H4 (cell line): Measurements from ENCODE around the gene PAX6. TPM values are rescaled to one million over a fixed set of nuclear protein-coding genes. Genes with fewer than 3 reads are reported as not detected.

Experiments used
- DNase-seq: peaks from one replicate; pipeline ENCODE4 v3.0.0-alpha.2; 2015; ENCODE audit warnings: low spot score
- total RNA-seq: library from RNA; depleted of rRNA; stranded (reverse); fragments of >200 nt; shearing (Covaris generic); gene quantifications from 2 replicates; pipeline ENCODE4 v1.2.3, GENCODE V29; 2014

The PAX6 gene
- total RNA-seq, 1 experiment from 2014 or later: 0.21 TPM

DNA sequence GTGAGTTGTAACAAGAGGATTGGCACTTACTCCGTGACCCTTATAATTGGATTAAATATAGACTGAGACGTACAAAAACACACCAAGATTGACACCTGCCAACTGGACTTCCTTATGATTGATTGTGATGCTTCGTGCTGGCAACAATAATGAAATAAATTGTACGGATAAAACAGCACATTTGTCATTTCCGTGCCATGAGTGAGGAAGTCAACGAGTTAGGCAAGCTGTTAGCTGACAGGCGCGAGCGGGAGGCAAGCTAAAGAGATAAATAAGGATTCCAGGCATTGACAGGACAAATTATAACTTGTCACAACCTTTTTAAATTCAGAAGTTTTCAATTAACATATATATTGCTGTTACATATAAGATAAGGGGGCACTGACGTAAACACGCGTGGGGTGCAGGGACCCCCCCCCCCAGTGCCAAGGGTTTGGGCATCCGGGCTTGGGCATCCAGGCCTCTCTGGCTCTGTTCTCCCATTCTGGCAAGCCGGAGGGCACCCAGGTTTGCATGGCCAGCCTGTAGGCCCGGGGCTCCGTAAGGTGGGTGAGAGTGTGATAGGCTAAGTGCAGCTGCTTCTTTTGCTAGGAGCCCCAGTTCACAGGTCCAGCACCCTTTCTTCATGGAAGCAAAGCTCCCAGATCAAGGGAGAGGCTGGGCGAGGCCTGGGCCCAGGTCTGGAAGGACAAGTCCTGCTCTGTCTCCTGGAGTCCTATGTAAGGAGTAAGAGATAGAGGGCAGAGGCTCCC is 11.2 kb upstream of the PAX6 start:
- DNase-seq: no peak

DNA sequence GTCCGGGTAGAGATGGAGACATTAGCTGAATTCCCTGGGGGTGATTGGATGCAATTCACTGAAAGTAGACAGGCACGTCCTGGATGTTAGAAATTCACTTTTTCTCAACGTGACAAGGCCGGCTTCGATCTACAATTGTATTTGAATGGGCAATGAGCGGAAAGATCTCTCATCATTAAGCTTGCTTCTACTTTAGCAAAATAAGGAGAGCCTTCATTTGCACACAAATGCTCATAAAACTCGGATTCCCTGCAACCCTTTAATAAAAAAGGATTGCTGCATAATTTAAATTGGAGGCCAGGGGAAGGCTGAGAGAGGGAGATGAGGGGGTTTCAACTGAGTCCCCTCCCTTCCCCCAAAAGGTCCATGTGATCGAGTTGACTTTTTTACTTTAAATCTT is 10.6 kb upstream of the PAX6 start:
- DNase-seq: no peak

DNA sequence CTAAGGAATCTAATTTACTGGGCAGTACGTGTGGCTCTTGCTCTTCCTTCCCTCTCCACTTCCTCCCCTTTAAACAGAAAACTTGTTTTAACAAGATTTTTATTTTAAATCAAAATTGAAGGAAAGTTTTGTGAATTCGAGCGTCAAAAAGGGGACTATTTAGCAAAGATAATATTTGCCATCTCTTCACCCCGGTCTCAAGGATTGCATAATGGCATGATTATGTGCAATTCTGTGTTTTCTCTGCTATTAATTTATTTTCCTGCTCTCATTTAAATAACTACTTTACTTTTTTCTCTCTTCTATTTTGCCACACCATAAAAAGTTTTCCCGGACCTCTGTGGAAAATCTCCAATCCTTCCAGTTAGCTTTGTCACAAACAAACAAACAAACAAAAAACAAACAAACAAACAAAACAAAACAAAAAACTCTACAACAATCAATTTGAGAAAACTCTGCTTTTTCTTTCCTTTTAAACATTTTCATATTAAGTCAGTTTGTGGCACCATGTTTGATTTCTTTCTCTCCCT is 10.2 kb upstream of the PAX6 start:
- DNase-seq: no peak

DNA sequence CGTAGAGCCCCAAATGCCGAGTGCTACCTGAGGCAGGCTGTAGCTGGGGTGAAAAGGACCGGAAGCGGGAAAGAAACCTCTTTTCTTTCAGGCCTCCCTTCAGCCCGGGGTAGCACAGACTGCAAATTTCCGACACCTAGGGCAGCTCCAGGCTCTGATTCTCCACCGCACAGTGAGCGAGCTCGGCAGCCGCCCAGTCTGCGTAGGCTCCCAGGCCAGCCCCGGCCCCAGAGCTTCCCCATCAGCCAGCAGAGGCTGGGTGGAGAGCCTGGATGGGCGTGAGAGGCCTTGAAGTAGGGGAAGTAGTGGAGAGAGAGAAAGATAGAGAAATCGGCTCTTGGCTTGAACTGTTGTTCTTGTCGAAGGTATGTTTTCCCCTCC is 9.3 kb upstream of the PAX6 start:
- DNase-seq: no peak

DNA sequence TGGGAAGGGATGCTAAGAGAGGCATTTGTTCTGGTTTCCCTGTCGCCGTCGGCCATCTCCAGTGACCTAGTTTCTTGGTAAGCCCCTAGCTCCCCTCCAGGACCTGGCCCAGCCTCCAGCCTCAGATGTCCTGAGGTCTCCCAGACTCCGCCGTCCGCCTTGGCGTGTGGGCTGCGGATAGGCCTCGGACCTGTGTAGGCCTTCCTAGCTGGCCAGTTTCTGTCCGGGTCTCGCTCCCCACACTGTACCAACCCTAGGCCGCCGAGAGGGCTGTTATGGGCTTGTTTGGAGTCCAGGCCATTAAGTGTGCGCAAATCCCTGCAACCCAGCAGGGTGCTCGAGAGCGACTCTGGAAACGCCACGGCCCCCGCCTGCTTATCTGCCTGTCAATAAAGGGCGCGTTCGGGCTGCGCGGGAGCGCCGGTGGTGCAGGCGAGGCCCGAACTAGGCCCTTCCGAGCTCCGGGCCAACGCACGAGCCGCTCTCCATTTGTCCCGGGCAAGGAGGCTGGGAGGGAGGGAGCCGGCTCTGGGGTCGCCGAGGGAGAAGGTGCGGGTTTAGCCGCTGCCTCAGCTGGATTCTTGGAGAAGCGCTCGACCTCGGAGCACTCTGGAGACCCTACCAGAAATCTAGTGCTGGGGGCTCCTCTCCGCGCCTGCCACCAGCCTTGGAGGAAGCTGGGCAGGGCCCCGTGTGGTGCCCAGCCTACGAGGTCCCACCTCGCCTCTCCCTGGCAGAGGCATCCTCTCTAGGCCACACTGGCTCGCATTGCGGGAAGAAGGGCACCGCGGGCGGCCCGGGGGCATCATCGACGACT is 8.7 kb upstream of the PAX6 start:
- DNase-seq: no peak

DNA sequence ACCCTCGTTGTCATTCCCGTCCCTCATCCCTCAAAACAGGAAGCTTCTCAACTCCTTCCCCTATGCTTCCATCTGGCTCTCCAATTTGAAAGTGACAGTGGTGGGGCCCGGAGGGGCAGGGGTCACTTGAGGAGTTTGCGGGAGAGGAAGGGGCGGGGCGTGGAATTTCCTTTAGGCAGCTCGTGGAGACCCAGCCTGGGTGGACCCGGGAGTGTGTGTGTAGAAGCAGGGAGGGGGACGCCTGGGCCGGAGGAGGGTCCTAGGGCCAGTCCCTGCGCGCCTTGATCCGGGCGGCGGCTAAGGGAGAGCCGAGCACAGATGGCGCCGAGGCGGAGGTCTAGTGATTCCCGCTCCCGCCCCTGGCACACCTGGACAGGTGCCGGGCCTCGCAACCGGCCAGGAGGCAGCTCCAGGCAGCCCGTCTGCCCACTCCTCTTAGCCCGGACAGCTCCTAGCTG is 7.8 kb upstream of the PAX6 start:
- DNase-seq: no peak

DNA sequence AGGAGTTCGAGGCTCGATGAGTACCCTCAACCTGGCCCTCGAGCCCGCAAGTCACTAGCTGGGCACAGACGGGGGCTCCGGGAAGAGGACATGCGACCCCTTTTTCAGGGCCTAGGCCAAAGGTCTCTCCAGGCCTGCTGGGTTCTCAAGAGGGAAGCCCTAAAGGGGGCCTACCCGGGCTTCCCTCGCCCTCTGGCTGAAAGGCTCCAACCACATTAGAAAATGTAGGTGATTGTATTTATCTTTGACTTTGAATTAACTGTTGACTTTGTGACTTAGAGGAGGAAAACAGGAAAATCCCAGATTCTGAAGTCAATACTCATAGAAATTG is 7.3 kb upstream of the PAX6 start:
- DNase-seq: no peak

DNA sequence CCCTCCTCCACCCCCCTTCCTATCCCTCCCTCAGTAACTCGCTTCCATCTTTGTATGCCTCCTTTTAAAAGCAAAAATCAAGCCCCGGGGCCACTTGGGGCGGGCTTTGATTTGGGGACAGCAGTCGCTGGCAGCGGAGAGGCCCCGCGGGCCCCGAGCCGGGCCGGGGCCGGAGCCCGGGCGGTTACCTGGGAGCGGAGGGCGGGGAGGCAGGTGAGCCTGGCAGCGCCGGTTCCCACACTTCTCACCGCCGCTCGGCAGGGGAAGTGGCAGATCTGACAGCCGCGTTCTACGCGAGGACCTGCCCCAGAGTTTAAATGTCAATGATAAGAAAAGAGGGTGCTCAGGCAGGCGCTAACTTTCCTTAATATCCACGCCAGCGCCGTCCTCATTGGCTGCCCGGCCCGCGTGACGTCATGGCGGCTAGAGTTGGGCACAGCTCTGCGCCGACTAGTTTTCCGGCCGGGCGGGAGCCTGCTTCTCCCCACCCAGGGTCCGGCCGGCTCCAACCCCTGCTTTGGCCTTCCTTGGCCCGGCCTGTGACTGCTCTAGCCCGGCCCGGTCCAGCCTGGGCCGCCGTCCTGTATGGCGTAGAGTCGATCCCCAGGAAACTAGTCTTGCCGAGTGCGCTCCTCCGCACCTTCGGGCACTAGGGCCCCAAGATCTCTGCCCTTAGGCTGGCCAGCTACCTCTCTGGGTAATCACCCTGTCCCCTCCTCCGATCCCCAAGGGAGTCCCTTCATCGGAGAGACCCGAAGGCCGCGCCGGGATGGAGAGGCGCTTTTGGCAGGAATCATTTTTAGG is 6.7 kb upstream of the PAX6 start:
- no peak for DNase-seq

DNA sequence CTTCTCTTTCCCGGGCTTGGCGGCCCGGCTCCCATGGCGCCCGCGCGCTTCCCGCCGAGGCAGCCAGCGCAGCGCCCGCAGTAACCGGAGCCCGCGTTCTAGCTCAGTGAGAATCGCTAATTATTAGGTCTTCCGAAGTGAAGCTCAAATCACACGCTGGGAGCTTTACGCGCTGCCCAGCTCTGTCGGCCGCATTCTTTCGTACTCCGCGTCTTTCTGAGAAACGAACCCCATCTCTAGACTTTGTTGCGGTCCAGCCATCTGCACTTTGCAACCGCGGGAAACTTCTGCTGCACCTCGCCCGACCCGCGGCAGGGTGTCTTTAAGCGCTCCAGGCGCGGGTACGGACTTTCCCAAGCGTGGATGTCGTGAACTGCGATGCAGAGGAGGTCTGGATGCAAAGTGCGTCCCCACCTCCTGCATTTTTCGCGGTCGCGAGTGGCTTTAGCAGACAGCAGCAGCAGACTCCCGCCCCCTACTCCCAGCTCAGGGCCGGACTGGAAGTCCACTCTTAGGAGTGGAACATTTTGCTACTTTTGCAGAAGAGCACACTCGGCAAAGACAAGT is 6.0 kb upstream of the PAX6 start:
- no peak for DNase-seq

DNA sequence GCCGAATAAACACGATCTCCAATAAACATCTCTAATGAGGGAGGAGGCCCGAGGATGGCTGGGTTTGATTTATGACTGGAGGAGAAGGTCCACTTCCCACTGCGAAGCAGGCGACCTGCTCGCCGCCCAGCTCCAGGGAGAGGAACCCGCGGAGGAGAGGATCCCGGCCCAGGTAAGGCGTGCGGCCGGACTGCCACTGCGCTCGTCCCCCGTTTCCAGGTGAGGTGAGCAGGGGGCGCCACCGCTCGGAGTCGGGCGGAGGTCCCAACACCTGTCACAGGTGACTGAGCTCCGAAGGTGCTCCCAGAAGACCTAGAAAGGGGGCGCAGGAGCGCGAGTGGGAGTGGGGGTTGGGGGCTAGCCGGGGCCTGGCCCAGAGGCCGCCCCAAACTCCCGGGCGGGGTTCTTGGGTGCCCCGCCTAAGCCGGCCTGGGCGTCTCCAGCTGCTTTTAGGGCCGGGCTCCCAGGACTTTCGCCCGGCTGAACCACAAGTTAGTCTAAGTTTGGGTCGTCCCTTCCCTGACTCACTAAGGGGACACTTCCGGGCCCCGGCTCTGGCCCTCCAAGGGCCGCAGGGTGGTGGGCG is 5.4 kb upstream of the PAX6 start:
- DNase-seq: no peak

DNA sequence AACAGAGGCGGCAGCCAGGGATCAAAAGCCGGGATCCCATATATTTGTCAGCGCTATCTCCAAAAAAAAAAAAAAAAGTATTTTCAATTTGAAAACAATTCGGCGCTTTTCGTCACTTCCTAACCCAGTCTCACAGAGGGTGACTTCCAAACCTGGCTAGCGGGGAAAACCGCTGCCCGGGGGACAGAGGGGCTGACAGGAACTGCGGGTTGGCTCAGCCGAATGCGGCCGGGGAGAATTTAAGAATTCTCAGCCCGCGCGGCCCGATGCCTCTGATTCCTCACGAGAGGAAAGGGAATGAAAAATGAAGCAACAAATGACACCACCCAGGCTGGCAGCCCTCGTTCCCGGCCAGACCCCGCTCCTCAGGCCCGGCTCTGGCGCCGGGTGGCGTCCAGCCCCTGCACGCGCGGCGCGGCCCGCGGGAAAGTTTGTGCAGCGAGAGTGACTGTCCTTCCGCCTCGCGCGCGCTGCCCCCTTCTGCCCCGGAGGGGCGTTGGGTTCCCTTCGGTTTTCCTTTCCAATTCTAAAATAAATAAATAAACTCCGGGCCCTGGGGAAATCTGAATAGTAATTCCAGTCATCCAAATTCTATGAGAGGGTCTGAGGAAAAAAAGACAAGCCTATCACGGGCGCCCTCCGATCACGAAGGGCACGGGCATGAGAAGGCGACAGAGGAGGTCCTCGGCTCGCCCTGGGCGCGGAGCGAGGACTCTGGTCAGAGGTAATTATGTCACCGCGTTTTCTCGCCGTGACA is 4.8 kb upstream of the PAX6 start:
- no peak for DNase-seq

DNA sequence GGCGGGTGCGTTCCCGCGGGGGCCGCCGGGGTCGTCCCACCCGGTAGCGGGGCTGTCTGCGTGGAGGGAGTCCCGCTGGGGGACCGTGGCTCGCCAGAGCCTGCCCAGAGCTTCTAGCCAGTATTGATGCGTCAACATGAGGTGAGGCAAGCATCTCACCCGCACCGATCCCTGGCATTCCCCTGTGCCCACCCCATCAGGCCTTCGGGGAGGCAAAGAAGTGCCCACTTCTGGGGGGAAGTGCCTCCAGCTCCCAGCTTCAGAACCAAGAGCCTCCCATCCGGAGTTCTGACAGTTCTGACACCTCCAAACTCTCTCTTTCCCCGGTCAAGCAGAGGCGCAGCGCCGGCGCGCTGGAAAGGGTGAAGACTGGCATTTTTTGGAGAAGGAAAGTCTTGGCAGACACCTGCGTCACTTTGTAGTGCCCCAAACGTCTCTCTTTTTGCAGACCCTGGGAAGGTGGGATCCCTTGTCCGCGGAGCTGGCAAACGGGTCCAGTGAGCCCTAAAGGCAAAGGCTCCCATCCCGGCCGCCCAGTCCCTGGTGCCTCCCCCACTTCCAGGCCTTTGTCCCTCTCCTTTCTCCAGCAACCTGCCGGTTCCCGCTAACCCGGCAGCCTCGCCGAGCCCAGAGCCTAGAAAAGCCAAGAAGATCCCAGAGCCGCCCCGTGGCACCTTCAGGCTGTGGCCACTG is 3.2 kb upstream of the PAX6 start:
- DNase-seq: no peak

DNA sequence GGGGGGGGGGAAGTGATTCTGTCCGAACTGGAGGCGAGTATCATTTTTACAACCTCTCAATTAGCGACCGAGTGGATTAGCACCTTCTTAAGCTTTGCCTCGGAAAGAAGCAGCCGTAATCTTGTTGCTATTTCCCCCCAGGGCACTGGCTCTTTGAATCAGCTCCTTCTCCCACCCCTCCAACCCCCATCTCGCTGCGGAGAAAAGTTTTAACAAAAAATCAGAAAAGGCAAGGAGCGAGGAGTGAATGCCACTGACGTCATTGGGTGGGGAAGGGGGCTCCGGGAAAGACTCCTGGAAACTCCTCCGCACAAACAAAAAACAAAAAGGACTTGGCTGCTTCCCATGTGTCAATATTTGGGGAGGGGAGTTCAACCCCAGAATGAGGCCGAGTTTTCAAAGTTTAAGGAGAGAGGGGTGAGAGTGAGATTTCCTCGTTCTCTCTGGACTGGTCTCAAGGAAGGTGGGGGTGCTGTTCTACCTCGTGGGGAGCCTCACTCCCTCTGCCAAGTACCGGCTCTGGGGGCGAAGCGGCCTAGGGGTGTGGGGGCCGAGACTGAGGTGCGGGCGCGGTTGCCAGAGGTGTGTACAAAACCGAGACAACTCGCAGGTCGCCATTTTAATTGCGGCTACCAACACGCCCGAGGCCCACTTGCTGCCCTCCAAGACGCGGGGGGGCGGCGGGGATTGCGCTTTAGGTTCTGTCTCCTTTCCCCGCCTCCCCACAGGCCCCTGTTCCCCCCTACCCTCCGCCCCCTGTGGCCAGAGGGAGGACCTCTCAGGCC is 2.5 kb upstream of the PAX6 start:
- no peak for DNase-seq

DNA sequence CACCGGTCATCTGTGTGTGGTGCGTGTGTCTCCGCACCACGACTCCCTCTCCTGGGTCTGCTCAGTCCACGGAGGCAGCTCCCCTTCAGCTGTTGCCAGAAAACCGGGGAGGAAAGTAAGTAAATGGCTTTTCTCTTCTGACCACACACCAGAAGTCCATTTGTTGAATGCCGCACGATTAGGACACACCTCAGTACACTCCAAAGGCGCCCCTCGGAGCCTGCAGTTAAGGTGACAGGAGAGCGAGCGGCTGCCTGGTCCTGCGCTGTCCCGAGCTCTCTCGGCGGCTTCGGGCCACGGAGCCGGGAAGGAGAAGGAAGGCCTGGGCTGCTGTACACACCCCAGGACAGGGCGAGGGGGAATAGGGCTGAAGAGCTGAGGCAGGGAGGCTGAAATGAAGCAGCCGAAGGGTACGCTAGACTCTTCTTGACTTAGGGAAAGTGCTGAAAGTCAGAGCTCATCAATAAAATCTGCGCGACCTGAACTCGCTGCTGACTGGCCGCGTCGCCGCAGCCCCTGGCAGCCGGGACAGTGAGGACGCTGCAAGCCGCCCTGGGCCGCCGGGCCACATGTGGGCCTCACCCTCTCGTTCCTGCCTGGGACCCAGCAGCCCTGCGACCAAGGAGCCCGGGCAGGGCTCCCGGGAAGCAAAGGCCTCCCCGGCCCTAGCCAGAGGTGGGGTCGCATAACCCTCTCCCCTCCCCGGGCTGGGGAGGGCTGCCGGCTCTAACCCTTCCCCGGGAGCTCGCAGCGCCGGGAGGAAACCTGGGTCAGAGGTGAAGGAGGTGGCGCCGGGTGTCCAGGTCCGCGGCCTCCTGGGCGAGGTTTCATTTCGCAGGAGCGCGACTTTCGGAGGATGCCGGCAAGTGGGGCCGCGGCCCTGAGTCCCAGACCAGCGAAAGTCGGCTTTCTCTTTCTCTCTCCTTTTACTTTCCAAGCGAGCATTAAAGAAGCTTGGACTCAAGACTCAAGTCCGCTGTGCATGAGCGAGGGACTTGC is 1.6 kb upstream of the PAX6 start:
- no peak for DNase-seq

DNA sequence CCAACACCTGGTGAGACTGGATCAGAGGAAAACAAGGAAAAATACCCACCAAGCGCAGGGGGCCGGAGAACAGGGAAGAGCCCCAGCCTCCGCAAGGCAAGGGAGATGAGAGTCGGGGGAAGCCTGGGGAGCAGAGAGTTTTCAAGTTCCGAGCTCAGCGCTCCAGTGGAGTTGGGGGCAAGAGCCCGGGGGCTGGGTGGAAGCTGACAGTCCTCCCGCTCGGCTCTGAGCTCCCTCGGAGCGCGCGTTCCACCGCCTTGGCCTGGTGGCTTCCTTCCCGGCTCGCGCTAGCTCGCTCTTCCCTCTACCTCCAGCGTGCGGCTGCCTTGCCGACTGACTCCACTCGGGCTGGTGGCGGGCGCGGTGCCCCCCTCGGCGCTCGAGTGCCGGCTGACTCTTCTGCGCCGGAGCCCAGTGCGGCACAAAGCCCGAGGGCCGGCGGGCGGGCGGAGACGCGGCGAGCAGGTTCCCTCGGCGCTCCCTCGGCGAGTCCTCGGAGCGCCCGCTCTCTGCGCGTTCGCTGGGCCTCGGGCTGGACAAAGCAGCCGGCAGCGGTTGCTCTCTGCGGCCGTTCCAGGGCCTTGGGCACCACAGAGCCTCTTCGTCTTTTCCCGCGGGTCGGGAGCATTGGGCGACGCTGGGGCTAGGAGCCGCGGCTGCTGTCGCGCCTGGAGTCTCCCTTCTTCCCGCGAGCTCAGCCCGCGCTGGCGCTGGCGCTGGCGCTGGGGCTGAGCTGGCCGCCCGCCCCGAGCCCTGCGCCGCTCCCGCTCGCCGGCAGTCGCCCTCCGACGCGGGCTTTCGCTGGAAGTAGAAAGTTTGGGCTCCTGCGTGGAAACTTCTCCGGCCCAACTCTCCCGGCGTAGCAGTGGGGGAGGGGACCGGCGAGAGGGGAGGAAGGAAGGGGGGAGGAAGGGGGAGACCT is 1.0 kb downstream of the PAX6 start:
- DNase-seq: no peak

DNA sequence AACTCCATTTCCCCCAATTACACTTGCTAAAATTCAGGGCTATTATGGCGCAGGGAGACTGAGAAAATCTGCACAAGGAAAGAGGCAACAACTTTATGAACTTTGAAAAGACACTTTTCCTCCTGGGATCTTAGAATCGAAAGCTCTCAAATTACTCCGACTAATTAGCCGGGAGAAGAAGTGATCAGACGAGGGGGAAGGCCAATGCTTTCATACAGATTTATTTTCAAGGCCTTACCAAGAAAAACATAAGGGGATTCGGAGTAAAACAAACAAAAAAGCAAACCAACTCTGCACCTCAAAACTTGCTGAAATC is 1.6 kb downstream of the PAX6 start:
- DNase-seq: no peak
